Neural progenitor cell (in vitro differentiated cells): ENCODE results near the gene MAP2K5.

Experiments
- CTCF ChIP-seq: fragments of 200-600 bp; sonication (generic); IDR thresholded peaks from 2 replicates; pipeline ENCODE4 v1.5.1; 2017; ENCODE audit warnings: antibody characterized with exemption, mild to moderate bottlenecking
- EZH2 ChIP-seq: fragments of 200-600 bp; sonication (generic); IDR thresholded peaks from 2 replicates; pipeline ENCODE4 v1.6.1; 2017; ENCODE audit warnings: antibody characterized with exemption, mild to moderate bottlenecking, moderate library complexity

GRCh38 chr15:67584157-67584556 lies 41.7 kb downstream of the MAP2K5 start:
- TF ChIP-seq CTCF (no peak), EZH2 (no peak)
